Fibroblast of skin of right quadriceps (primary cell): ENCODE measurements around the gene GID4.

Experiments used
- DNase-seq: peaks from one replicate; pipeline ENCODE4 v3.0.0-alpha.2; 2013

Gene GID4

GRCh38 chr17:18105595-18105994 lies 66.4 kb downstream of the GID4 start:
- DNase-seq: no peak

GRCh38 chr17:18106211-18106610 lies 67.0 kb downstream of the GID4 start:
- DNase-seq: no peak

GRCh38 chr17:18107061-18107790 lies 68.0 kb downstream of the GID4 start:
- no peak for DNase-seq

- DNase-seq: no peak
These were observed 68.8 kb downstream of the GID4 start for GRCh38 chr17:18107971-18108370.

- no peak for DNase-seq
These were observed 69.4 kb downstream of the GID4 start, which contains the start of gene MYO15A for GRCh38 chr17:18108401-18109312. TSS of gene MYO15A (plus strand) at chr17:18108756. CDS start at chr17:18118801, 10,045 bp downstream.

- DNase-seq: no peak
These were observed 70.8 kb downstream of the GID4 start for GRCh38 chr17:18109935-18110485.

GRCh38 chr17:18110636-18111145 lies 71.5 kb downstream of the GID4 start:
- DNase-seq: no peak

- no peak for DNase-seq
These were observed 72.2 kb downstream of the GID4 start for GRCh38 chr17:18111330-18111971.

GRCh38 chr17:18115517-18115916 lies 76.3 kb downstream of the GID4 start:
- no peak for DNase-seq

GRCh38 chr17:18116078-18116477 lies 76.9 kb downstream of the GID4 start:
- DNase-seq: no peak

GRCh38 chr17:18117533-18117932 lies 78.3 kb downstream of the GID4 start:
- no peak for DNase-seq
